Neural cell (in vitro differentiated cells): ENCODE measurements around the gene ASB10. TPM values are rescaled to one million over a fixed set of nuclear protein-coding genes. Genes with fewer than 3 reads are reported as not detected.

Source experiments
- H2AFZ ChIP-seq: fragments of 200-600, 300-800 bp; sonication (generic), shearing (Covaris generic); 2 replicates; pipeline ENCODE4 v1.6.0; 2014; ENCODE audit warnings: low read depth, mild to moderate bottlenecking, antibody characterized with exemption, low read length, moderate library complexity
- H3F3A ChIP-seq: fragments of 200-600 bp; shearing (Covaris generic); 2 replicates; pipeline ENCODE4 v1.6.1; 2016; ENCODE audit warnings: mild to moderate bottlenecking, moderate library complexity, mixed read lengths, antibody characterized with exemption, low read length; ENCODE audit not compliant: insufficient read depth, poor library complexity, severe bottlenecking
- H3K27ac ChIP-seq: fragments of 200-600, 300-800 bp; sonication (generic), shearing (Covaris generic); 2 replicates; pipeline ENCODE4 v1.5.1; 2014; ENCODE audit warnings: mild to moderate bottlenecking, low read length, moderate library complexity
- H3K27me3 ChIP-seq: fragments of 300-800, 200-600 bp; sonication (generic), shearing (Covaris generic); 2 replicates; pipeline ENCODE4 v1.6.0; 2014; ENCODE audit warnings: mild to moderate bottlenecking, low read depth, low read length, moderate library complexity; ENCODE audit not compliant: insufficient read depth
- H3K36me3 ChIP-seq: fragments of 300-800, 200-600 bp; sonication (generic), shearing (Covaris generic); 2 replicates; pipeline ENCODE4 v1.5.1; 2014; ENCODE audit warnings: mild to moderate bottlenecking, antibody characterized with exemption, low read length, moderate library complexity; ENCODE audit not compliant: insufficient read depth
- H3K4me2 ChIP-seq: fragments of 300-800, 200-600 bp; sonication (generic), shearing (Covaris generic); 2 replicates; pipeline ENCODE4 v1.6.0; 2014; ENCODE audit warnings: mild to moderate bottlenecking, low read length
- H3K4me3 ChIP-seq: fragments of 300-800, 200-600 bp; sonication (generic), shearing (Covaris generic); 2 replicates; pipeline ENCODE4 v1.5.1; 2014; ENCODE audit warnings: mild to moderate bottlenecking, low read length, moderate library complexity
- H3K79me2 ChIP-seq: fragments of 200-600 bp; shearing (Covaris generic); replicated peaks from 2 replicates; pipeline ENCODE4 v1.6.0; 2014; ENCODE audit warnings: mild to moderate bottlenecking, low read length, moderate library complexity; ENCODE audit not compliant: insufficient read depth
- H3K9ac ChIP-seq: fragments of 300-800, 200-600 bp; sonication (generic), shearing (Covaris generic); 2 replicates; pipeline ENCODE4 v1.6.1; 2016; ENCODE audit warnings: mild to moderate bottlenecking, low read length, mixed read lengths
- H3K9me2 ChIP-seq: fragments of 200-600 bp; shearing (Covaris generic); 2 replicates; pipeline ENCODE4 v1.6.1; 2016; ENCODE audit warnings: mild to moderate bottlenecking, low read length, mixed read lengths; ENCODE audit not compliant: insufficient read depth
- H3K9me3 ChIP-seq: fragments of 200-600, 300-800 bp; sonication (generic), shearing (Covaris generic); 2 replicates; pipeline ENCODE4 v1.6.1; 2016; ENCODE audit warnings: mild to moderate bottlenecking, mixed run types, low read length, moderate library complexity, mixed read lengths
- H4K20me1 ChIP-seq: fragments of 200-600 bp; shearing (Covaris generic); 2 replicates; pipeline ENCODE4 v1.6.1; 2016; ENCODE audit warnings: mild to moderate bottlenecking, mixed run types; ENCODE audit not compliant: insufficient read depth
- EP300 ChIP-seq: fragments of 450-650 bp; conservative IDR thresholded peaks from 2 replicates; pipeline ENCODE4 v1.6.1; 2014; ENCODE audit warnings: antibody characterized with exemption, mild to moderate bottlenecking, moderate library complexity; ENCODE audit not compliant: poor library complexity, severe bottlenecking
- EZH2 ChIP-seq: fragments of 200-600, 300-800 bp; shearing (Covaris generic), sonication (generic); IDR thresholded peaks from 2 replicates; pipeline ENCODE4 v1.6.1; 2014; ENCODE audit warnings: antibody characterized with exemption, low read length, borderline replicate concordance, mild to moderate bottlenecking; ENCODE audit not compliant: insufficient read depth, poor library complexity, severe bottlenecking
- MXI1 ChIP-seq: fragments of 450-650 bp; conservative IDR thresholded peaks from 2 replicates; pipeline ENCODE4 v1.6.1; 2014; ENCODE audit warnings: antibody characterized with exemption, mild to moderate bottlenecking; ENCODE audit not compliant: poor library complexity, severe bottlenecking
- POLR2AphosphoS5 ChIP-seq: IDR thresholded peaks from 2 replicates; pipeline ENCODE4 v1.6.1; 2012
- RAD21 ChIP-seq: fragments of 450-650 bp; conservative IDR thresholded peaks from 2 replicates; pipeline ENCODE4 v1.6.1; 2014; ENCODE audit warnings: antibody characterized with exemption, mild to moderate bottlenecking, moderate library complexity
- SMC3 ChIP-seq: fragments of 450-650 bp; conservative IDR thresholded peaks from 2 replicates; pipeline ENCODE4 v1.6.1; 2014; ENCODE audit warnings: antibody characterized with exemption, mild to moderate bottlenecking, moderate library complexity; ENCODE audit not compliant: poor library complexity
- TAF1 ChIP-seq: IDR thresholded peaks from 2 replicates; pipeline ENCODE4 v1.6.1; 2012; ENCODE audit warnings: low read depth
- polyA plus RNA-seq: library from polyadenylated mRNA; depleted of rRNA; stranded (reverse); fragments of >200 nt; gene quantifications from 2 replicates; pipeline ENCODE4 v1.2.3, GENCODE V29; 2014
- TF ChIP-seq, protein P1 (sequence below): IDR thresholded peaks from 2 replicates; pipeline ENCODE4 v1.6.1; 2012; ENCODE audit warnings: borderline replicate concordance
- TF ChIP-seq, protein P2 (sequence below): fragments of 450-650 bp; IDR thresholded peaks from 2 replicates; pipeline ENCODE4 v1.5.1; 2014; ENCODE audit warnings: antibody characterized with exemption, mild to moderate bottlenecking, moderate library complexity; ENCODE audit not compliant: poor library complexity, severe bottlenecking

The ASB10 gene
- polyA plus RNA-seq, 1 donor from 2014 or later = not detected

DNA sequence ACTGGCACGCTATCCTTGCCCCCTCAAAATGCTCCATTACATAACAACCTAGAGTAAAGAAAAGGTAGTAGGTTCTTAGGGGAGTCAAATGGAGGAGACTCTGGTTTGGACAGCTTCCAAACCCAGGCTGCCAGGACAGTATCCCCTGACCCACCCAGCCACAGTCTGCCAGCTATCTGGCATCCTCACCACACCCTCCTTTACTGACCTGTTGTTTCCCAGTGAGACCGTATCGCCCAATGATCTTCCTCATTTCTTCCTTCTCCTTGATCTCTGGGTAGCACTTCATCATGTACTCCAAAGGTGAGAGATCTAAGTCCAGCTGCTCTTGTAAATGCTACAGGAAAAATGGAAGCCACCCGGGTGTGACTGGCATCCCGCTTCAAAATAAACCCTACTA is 28.3 kb upstream of the ASB10 start:
- TF ChIP-seq TAF1 (no peak), POLR2AphosphoS5 (no peak), EP300 (no peak), EZH2 (no peak), RAD21 (no peak), MXI1 (no peak)
- TF ChIP-seq, protein P1, sequence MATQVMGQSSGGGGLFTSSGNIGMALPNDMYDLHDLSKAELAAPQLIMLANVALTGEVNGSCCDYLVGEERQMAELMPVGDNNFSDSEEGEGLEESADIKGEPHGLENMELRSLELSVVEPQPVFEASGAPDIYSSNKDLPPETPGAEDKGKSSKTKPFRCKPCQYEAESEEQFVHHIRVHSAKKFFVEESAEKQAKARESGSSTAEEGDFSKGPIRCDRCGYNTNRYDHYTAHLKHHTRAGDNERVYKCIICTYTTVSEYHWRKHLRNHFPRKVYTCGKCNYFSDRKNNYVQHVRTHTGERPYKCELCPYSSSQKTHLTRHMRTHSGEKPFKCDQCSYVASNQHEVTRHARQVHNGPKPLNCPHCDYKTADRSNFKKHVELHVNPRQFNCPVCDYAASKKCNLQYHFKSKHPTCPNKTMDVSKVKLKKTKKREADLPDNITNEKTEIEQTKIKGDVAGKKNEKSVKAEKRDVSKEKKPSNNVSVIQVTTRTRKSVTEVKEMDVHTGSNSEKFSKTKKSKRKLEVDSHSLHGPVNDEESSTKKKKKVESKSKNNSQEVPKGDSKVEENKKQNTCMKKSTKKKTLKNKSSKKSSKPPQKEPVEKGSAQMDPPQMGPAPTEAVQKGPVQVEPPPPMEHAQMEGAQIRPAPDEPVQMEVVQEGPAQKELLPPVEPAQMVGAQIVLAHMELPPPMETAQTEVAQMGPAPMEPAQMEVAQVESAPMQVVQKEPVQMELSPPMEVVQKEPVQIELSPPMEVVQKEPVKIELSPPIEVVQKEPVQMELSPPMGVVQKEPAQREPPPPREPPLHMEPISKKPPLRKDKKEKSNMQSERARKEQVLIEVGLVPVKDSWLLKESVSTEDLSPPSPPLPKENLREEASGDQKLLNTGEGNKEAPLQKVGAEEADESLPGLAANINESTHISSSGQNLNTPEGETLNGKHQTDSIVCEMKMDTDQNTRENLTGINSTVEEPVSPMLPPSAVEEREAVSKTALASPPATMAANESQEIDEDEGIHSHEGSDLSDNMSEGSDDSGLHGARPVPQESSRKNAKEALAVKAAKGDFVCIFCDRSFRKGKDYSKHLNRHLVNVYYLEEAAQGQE = no peak
- H3K27ac ChIP-seq = no peak overlapping the region
- no peaks in the 10 kb centered on the region for H4K20me1 ChIP-seq
- no peaks in the 10 kb centered on the region for H3K36me3 ChIP-seq
- no peak overlapping the region for H3K9ac ChIP-seq
- H3K4me2 ChIP-seq = no peak overlapping the region
- H3K79me2 ChIP-seq = no peaks in the 10 kb centered on the region
- H3K9me2 ChIP-seq = no peaks in the 10 kb centered on the region
- H3F3A ChIP-seq = no peaks in the 10 kb centered on the region
- H3K9me3 ChIP-seq = no peaks in the 10 kb centered on the region
- H3K27me3 ChIP-seq = no peaks in the 10 kb centered on the region
- H3K4me3 ChIP-seq = no peak overlapping the region
- H2AFZ ChIP-seq = no peak overlapping the region

DNA sequence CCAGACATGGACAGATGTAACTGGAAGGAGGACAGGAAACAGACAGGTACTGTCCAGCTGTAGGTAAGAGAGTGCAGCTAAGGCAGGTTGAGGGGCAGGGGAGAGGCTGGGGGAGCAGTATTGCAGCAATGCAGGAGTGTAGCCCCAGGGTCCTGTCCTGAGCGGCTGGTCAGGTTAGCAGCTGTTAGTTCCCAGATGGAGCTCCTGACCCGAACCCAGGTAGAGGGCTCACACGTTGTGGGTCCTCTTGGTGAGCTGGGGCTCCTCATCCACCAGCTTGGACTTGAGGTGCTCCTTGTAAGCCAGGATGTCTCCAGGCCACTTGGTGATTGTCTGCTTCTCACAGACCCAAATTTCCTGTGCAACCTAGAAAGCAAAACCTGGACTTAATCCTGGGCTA is 26.8 kb upstream of the ASB10 start:
- no peaks in the 10 kb centered on the region for H3K79me2 ChIP-seq
- no peak overlapping the region for H3K27ac ChIP-seq
- no peaks in the 10 kb centered on the region for H3F3A ChIP-seq
- no peaks in the 10 kb centered on the region for H3K27me3 ChIP-seq
- H3K9ac ChIP-seq = no peak overlapping the region
- H3K36me3 ChIP-seq = no peaks in the 10 kb centered on the region
- no peaks in the 10 kb centered on the region for H3K9me3 ChIP-seq
- no peak overlapping the region for H3K4me2 ChIP-seq
- H4K20me1 ChIP-seq = no peaks in the 10 kb centered on the region
- H3K9me2 ChIP-seq = no peaks in the 10 kb centered on the region
- no peak for TF ChIP-seq RAD21
- TF ChIP-seq MXI1 = no peak
- no peak for TF ChIP-seq POLR2AphosphoS5
- TF ChIP-seq SMC3 = no peak
- TF ChIP-seq, protein P2, sequence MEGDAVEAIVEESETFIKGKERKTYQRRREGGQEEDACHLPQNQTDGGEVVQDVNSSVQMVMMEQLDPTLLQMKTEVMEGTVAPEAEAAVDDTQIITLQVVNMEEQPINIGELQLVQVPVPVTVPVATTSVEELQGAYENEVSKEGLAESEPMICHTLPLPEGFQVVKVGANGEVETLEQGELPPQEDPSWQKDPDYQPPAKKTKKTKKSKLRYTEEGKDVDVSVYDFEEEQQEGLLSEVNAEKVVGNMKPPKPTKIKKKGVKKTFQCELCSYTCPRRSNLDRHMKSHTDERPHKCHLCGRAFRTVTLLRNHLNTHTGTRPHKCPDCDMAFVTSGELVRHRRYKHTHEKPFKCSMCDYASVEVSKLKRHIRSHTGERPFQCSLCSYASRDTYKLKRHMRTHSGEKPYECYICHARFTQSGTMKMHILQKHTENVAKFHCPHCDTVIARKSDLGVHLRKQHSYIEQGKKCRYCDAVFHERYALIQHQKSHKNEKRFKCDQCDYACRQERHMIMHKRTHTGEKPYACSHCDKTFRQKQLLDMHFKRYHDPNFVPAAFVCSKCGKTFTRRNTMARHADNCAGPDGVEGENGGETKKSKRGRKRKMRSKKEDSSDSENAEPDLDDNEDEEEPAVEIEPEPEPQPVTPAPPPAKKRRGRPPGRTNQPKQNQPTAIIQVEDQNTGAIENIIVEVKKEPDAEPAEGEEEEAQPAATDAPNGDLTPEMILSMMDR = no peak
- no peak for TF ChIP-seq EZH2
- H2AFZ ChIP-seq = no peak overlapping the region
- H3K4me3 ChIP-seq = no peak overlapping the region

DNA sequence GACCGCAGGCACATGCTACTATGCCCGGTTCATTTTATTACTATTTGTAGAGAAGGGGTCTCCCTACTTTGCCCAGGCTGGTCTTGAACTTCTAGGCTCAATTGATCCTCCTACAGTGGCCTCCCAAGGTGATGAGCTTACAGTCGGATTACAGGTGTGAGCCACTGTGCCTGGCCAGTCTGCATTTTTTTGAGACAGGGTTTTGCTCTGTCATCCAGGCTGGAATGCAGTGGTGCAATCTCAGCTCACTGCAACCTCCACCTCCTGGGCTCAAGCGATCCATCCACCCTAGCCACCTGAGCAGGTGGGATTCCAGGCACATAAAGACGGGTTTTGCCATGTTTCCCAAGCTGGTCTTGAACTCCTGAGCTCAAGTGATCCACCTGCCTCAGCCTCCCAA is 25.6 kb upstream of the ASB10 start:
- H3K36me3 ChIP-seq = no peaks in the 10 kb centered on the region
- no peak overlapping the region for H3K9ac ChIP-seq
- H3F3A ChIP-seq = no peaks in the 10 kb centered on the region

More for the DNA sequence above, 25.6 kb upstream of the ASB10 start:
- Histone ChIP-seq H3K27me3 (no peaks in the 10 kb centered on the region), H3K4me3 (no peak overlapping the region), H3K9me2 (no peaks in the 10 kb centered on the region), H4K20me1 (no peaks in the 10 kb centered on the region), H3K79me2 (no peaks in the 10 kb centered on the region), H2AFZ (no peak overlapping the region), H3K27ac (no peak overlapping the region), H3K4me2 (no peak overlapping the region), H3K9me3 (no peaks in the 10 kb centered on the region)
- TF ChIP-seq EZH2 (no peak), MXI1 (no peak), EP300 (no peak), RAD21 (no peak), POLR2AphosphoS5 (no peak), SMC3 (no peak), TAF1 (no peak)
- TF ChIP-seq, protein P1 = no peak
- TF ChIP-seq, protein P2 = no peak
